GM04503 (cell line): ENCODE measurements around the gene DNAH1.

ENCODE experiments used
- DNase-seq: peaks from one replicate; pipeline ENCODE4 v3.0.0-alpha.2; 2012; ENCODE audit warnings: low read depth

Gene DNAH1

DNA sequence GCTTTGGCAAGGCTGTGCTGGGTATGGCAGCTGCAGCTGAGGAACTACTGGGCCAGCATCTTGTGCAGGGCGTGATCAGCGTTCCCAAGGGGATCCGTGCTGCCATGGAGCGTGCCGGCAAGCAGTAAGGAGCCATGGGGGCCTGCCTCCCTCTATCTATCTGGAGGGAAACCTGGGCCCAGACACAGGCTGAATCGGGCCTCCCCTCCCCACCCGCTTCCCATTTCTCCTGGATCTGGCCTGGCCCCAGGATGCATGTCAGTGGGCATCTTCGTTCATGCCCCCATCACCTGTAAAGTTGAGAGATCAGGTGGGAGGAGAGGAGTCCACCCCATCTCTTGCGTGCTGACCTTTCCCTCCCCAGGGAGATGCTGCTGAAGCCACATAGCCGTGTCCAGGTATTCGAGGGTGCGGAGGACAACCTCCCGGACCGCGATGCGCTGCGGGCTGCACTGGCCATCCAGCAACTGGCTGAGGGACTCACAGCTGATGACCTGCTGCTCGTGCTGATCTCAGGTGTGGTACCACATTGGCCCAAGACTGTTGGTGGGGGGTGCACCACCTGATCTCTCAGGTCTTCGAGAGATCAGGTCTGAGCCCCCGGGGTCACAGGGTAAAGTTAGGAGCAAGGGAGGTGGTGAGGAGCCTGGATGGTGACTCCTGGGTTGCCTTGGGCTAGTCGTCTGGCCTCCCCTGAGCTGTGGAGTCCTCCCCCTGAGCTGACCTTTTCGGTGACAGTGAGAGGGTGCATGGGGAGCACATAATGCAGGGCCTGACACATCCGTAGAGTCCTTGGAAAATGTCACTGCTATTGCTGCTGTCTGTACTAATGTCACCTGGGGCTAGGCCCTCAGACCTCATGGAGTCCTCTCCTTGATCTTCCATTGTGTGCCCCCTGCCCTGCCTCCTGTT is 25.3 kb upstream of the DNAH1 start:
- DNase-seq = no peak

DNA sequence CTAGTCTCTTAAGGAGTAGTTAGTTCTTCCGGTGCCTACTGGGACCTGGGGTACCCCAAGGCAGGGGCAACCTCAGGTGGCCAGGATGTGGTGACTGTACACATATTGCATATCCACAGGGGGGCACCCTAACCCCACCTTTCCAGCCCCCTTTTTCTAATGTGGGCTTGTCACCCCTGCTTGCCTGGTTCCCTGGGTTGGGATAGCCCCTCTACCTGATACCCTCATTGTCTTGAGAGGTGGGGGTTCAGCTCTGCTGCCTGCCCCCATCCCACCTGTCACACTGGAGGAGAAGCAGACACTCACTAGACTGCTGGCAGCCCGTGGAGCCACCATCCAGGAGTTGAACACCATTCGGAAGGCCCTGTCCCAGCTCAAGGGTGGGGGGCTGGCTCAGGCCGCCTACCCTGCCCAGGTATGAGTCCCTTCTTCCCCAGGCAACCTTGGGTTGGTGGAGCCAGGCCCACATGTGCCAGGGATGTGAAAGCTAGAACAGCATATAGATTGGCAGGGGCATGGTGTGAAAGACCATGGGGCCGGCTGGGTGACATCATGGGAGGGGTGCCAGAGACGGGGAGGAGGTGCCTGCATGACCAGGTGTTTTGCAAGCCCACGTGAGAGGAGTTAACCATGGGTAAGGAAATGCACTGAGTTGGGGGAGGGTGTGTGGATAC is 24.5 kb upstream of the DNAH1 start:
- DNase-seq = no peak

DNA sequence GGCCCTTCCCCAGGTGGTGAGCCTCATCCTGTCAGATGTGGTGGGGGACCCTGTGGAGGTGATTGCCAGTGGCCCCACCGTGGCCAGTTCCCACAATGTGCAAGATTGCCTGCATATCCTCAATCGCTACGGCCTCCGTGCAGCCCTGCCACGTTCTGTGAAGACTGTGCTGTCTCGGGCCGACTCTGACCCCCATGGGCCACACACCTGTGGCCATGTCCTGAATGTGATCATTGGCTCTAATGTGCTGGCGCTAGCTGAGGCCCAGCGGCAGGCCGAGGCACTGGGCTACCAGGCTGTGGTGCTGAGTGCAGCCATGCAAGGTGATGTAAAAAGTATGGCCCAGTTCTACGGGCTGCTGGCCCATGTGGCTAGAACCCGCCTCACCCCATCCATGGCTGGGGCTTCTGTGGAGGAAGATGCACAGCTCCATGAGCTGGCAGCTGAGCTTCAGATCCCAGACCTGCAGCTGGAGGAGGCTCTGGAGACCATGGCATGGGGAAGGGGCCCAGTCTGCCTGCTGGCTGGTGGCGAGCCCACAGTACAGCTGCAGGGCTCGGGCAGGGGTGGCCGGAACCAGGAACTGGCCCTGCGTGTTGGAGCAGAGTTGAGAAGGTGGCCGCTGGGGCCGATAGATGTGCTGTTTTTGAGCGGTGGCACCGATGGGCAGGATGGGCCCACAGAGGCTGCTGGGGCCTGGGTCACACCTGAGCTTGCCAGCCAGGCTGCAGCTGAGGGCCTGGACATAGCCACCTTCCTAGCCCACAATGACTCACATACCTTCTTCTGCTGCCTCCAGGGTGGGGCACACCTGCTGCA is 23.7 kb upstream of the DNAH1 start:
- no peak for DNase-seq

DNA sequence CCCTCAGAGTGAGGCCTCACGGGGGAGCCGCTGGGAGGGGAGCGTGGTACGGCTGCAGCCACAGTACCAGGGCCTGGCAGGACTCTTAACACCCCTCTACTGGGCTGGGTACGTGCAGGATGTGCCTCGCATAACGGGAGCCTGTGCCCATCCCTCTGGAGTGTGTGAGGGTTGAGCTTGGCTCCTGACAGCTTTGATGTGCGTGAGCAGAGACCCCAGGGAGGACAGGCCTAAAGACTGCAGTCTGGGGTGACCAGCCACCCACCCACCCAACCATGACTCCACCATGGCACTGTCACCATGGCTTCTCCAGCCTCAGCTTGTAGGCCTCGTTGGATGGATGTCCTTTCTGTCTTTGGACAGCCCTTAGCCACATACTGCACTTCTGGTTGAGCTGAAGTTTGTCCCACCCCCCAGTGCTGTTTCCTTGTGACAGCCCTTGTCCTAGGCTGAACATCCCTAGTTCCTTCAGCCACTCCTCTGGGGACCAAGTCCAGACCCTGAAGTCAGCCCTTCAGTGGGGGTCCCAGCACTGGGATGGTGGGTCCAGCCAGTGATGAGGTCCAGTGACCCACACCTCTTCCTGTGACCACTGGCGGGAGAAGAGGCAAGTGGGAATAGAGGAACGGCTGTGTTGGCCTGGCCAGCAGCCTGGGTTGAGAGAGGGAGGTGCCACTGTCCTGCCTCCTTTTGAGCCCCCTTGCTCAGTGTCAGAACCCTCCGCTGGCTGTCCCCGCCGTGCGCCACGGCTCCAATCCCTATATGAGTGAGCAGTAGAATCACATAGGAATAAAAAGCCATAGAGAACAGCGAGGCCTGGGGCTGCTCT is 22.4 kb upstream of the DNAH1 start:
- no peak for DNase-seq

DNA sequence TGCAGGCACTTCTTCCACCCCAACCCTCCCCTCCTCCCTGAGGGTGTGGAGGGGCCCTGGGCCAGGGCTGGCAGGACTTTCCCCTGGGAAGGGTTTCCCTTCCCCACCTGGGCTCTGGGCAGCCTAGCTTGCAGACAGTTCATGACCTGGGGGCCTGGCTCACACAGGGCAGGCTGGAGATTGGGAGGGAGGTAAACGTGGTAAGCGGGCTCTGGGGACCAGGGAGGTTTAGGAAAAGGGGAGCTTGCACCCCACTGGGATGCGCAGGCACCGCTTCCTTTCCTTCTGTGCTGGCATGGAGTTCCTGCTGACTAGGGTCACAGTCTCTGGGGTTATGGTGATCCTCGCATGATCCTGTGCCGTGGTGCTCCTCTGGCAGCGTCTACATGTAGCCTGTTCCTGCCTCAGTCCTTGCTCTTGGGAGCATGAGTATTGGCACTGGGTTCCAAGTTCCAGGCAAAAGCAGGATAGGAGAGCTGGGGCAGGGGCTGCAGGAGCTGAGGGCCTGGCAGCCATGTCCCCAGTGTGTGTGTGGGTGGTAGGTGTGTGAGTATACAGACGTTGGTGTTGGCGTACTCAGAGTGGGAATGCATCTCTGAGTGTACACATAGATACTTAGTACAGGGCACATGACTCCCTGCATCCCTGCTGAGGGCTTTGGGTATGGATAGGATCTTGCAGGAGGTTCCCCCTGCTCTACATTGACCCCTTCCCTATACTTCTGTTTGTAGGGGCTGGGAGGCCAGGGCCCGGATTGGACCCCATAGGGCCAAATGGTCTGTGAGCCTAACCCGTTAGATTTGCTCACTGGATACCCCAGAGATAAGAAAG is 21.6 kb upstream of the DNAH1 start:
- no peak for DNase-seq

DNA sequence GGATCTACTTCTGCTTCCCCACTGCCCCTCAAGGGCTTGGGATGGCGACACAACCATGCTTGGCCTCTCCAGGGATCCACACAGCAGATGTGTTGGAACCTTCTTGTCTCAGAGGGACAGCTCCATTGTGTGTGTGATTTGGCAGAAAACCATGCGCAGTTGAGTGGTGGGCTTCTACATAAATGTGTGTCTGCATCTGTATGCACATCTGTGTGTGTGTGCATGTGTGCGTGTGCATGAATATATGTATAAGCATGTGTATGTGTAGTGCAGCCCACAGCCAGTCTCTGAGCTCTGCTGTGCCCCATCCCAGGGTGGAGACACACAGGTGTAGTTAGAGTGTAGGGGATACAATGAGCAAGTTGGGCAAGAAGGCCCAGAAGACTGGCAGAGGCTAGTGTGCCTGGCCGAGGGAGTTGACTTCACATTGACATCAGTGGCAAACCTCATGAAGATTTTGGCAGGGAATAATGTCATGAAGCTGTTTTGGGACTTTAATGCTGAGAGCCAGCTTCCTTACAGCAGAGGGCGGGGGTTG is 20.4 kb upstream of the DNAH1 start:
- DNase-seq = no peak

DNA sequence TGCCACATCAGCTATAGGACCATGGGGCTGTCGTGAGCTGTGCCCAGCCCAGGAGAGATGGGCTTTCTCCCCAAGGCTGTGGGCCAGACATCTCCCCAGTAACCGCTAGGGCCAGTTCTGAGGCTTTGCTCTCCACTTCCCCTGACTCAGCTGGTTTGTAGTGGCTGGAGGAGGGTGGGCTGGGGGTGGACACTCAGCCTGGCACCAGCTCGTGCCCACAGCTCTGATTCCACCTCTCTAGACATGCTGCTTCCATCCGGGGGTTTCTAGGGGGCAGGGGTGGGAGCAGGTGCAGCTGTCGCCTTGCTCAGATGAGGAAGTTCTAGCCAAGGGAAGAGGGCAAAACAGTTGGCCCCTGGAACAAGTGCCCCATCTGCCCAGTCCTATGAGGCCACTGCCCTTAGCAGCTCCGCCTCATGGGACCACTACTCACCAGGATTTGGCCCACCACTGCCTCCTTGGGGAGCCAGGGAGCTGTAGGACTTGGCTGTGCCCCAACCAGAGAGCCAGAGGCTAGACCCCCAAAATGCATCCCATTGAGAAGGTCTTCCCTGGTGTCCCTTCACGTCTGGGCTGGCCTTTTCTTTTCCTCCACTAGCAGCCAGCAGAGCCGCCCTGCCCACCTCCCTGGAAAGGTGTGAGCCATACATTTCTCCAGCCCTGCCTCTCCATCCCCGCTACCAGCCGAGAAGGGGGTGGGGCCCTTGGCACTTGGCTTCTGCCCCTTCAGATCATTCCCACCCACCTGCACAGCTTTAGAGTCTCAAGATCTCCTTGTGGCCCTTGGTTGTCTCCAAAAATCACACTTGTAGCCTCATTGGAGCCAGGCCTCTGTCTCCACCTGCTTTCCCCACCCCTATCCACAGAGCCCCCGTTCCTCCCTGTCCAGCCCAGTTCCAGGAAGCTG is 18.6 kb upstream of the DNAH1 start:
- no peak for DNase-seq

DNA sequence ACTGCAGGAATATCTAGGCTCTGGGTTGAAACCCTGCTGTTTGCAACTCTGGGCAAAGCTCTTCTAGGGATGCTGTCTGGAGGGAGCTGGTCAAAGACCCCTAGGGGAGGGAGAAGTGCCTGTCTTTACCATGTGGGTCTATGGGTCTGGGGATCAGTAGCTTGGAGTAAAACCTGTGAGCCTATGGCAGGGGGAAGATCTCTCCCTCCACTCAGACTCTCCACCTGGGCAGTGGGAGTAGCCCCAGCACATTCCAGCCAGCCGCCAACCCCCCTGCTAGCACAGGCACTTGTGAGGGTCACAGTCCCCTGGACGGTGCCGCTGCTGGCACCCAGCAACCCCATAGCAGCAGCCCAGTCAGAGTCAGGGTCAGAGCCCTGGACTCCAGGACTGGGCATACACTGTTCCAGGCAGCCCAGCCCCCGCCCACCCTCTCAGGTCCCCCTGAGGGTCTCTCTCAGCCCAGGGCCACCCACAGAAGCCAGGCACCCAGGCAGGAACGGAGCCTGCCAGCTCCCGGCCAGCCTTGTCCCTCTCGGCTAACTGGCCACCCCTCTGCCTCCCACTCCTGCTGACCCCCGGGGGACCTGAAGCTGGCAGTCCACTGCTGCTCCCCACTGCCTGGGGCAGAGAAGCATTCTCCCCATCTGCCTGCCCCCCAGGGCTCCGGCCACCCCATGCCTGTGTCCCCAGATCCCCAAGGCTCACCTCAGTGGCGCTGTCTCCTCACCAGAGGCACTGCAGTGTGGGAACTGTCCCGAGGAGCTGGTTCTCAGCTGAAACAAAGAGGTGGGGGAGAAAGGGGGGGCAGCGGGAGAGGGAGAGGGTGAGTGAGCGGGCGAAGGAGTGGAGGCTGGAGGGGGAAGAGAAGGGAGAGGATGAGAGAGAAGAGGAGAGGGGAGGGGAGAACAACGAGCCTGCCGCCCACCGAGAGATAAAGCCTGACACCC is 17.7 kb upstream of the DNAH1 start:
- DNase-seq = no peak

DNA sequence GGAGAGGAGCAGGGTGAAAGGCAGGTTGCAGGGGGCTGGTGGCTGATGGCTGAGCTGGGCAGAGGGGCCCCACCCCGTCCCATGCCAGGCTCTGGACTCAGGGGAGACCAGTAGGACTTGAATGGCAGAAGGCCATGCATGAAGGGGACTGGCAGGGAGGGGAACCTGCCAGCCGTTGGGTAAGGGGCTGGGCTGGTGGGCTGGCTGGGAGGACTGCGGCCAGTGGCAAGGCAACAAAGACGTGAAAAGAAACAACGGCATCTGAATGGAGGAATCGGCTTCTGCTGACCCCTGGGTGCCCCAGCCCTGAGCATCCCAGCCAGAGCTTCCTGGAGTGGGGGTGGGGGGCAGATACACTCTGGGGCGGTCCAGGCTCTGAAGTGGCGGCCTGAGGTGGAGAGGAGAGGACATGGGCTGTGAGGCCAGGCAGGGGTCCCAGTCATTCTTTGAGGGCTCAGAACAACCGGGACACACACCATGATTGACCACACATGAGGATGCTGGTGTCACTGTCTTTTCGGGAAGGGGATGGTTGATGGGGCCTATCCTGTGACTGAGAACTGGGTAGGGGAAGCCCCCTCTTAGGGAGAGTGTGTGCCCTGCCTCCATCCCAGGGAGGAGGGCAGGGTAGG is 16.8 kb upstream of the DNAH1 start:
- no peak for DNase-seq

DNA sequence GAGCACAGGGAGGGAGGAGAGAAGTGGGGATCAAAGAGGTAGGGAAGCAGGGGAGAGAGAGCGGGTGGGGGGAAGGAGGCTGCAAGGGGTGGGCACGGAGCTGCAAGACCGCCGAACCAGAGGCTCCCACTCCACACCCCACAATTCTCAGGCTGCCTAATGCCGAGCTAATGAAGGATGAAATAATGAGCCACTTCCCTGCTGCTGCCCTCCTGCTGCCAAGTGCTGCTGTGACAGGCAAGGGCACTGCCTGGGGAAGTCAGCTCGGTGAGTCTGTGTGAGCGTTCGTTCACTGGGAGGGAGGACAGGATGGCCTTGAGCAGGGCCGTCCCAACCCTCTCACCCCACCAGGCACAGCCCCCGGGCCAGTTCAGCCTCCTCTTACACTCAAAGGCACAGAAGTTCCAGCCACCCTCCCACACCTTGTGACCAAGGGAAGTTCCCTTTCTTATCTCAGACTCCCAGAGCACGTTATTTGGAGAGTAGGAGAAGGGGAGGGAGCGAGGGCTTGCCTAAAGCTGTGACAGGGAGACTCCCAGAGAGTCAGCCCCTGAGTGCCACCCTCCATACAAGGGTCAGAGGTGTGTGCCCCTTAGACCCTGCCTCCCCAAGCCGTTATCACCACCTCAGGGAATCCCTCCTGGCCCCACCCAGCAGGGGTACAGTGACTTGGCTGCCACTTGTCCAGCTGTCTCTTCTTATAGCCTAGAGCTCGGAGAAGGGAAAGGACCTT is 16.1 kb upstream of the DNAH1 start:
- DNase-seq = no peak

DNA sequence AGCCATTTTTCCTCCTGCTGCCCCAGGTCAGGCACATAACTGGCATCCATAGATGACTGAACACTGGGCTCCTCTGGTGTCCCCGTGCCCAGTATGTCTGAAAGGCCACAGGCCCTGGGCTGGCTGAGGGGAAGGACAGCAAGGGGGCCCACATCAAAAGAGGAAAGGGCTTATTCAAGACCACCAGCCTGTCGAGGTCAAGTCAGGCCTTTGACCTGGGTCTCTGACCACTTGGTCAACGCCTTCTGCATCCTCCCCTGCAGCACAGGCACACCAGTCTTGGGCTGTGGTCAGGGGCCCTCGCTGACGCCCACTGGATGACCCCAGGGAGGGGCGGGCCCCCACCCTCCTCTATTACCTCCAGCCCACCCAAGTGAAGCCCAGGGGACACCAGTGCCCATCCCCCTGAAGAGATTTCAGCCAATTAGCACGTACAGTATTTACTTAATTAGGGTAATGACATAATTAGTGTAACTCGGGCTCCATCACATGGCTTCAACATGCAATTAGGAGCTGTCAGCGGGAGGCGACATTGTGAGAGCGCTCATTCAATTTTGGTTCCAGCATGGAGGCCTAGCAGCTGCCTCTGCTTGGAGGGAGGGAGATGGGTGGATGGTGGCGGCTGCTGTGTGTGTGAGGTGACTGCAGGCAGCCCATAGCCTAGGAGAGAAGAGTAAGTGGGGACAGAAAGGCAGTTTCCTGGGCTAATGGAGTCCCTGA is 13.5 kb upstream of the DNAH1 start:
- no peak for DNase-seq

DNA sequence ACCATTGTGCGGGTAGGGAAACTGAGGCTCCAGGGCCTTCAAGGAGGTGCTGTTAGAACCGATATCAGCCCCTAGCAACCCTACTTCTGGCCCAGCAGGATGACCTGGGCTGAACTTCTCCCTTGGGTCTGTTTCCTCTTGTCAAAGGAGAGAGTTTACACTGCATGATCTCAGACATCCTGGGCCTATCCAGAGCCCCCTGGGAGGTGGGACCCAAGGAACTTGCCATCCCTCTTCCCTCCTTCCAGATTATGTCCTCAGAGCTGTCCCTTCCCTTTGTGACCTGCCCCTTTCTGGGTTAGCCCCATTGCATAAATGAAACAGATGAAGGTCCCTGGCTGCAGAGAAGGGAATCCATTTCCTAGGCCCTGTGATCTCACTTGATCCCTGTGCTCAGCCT is 12.3 kb upstream of the DNAH1 start:
- DNase-seq = no peak

DNA sequence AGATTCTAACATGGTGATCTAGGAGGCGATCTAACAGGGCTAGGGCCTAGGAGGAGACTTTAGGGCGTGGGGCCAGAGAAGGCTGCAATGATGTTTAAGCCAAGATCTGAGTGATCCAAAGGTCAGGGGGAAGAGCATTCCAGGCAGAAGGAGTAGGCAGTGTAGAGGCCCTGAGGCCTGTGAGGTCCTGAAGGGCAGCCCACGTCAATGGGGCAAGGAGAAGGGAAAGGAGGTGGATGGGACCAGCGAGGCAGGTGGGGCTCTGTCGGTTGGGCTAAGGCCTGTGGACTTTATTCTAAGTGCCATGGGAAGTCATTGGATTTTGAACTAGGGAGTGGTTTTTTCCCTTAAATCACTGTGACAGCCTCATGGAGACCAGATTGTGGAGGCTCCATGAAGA is 10.2 kb upstream of the DNAH1 start:
- DNase-seq = no peak

DNA sequence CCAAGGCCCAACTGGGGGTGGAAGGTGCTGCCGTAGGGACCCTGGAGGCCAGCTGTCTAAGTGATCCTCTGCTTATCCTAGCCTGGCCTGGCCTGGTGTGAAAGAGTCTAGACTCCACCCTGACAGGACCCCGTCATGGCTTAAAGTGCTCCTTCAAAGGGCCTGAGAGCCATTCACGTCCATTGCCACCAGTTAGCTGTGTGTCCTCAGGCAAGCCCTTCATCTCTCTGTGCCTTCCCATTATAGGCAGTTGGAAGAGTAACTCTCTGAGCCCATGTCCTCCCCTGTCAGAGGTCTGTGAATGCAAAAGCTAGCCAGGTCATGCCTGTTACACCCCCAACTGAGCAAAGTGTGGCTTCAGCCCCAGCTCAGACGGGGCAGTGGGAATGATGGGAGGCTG is 9.1 kb upstream of the DNAH1 start:
- no peak for DNase-seq

DNA sequence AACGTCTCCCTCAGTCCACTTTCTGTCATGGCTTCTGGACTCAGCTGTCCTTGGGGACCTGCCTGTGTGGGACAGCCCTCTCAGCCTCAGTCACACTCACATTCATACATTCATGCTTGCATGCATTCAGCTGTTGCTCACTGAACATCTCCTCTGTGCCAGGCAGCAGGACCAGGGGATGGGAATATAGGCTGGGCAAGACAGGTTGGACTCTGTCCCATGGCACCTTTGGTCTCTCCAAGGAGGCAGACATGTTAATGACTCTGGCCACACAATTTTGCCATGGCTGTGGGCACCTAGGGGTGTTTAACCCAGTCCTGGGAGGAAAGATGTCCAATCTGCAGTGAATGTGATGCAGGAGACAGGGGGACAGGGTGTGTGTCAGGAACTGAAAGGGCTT is 7.8 kb upstream of the DNAH1 start:
- no peak for DNase-seq

DNA sequence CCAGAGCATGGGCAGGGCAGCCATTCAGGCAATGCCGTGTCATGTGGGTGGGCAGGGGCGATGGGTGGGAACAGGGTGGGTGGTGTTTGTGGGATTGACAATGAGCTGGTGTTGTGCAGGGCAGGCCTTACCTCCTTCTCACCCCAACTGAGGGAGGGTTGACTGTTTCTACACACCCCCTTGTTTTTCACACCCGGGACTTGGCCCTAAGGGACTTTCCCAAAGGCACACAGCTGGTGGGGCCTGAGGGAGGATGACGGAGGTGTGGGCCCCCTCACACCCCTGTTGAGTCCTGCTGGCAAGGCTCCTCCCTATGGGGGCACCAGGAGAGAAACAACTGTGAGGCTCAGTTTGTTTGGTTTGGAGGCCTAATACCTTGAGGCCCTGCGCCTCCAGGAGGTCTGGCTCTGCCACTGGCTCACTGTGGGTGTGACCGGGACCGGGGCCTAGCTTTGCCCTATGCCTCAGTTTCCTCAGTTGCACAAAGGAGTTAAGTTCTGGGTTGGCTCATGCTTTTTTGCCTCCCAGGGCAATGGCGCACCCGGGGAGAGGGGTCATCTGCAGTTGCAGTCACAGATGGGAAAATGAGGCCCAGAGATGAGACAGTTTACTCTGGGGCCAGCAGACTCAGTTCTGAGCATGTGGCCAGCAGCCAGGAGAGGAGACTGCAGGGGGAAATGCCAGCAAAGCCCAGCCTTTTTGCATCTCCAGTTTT is 5.1 kb upstream of the DNAH1 start:
- DNase-seq = no peak
